Mammary epithelial cell (primary cell): ENCODE measurements around the gene CALML5.

ENCODE experiments used
- EZH2 ChIP-seq: IDR thresholded peaks from 2 replicates; pipeline ENCODE4 v1.6.1; 2012; ENCODE audit warnings: low read length, inconsistent platforms, borderline replicate concordance
- TF ChIP-seq, protein P1 (sequence below), 2 donors: IDR thresholded peaks in 1 of 2; conservative IDR thresholded peaks in 1 of 2; 2 replicates each; pipeline ENCODE4 v1.5.1; 2011 to 2012; ENCODE audit warnings: inconsistent platforms in 2 of 2, low read length in 2 of 2, mild to moderate bottlenecking in 2 of 2, control low read depth in 1 of 2, low read depth in 1 of 2; ENCODE audit not compliant: insufficient read depth in 1 of 2; ENCODE audit errors: extremely low read depth in 1 of 2

DNA sequence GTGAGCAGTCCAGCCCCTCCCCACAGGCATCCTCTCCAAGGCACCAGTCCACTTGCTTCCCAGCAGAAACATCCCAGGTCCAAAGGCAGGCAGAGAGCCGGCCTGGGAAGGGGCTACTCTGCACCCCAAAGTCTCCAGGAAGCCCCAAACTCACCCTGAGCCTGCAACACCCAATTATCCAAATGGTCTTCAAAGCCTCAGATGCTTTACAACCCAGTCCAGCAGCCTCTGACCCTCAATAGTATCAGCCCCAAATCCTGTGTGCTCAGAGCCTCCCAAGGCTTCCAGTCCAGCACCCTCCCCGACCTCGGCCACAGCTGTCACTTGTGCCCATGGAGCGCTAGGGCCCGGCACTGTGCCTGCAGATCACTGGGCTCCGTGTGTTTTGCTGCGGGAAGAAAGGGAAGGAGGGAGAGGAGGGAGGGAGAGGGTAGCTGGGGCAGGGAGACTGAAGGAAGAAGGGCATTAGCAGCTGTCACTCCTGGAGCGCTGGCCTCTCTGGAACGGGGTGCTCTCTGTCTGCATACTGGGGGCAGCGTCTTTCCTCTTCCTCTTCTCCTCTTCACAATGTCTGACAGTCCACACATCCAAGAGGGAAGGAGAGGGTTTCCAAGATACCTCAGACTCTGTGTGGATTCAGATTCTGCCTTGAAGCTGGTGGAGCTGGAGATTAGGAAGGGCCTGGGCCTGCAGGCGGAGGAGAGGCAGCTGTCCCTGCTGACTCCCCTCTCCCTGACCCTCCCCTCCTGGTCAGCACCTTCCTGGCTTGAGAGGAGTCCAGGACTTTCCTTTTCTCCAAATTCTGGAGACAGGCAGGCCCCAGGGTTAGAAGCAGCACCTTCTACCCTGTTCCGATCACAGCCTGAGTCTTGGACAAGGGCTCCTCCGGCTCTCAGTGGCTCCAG lies 13.2 kb downstream of the CALML5 start:
- TF ChIP-seq, protein P1, sequence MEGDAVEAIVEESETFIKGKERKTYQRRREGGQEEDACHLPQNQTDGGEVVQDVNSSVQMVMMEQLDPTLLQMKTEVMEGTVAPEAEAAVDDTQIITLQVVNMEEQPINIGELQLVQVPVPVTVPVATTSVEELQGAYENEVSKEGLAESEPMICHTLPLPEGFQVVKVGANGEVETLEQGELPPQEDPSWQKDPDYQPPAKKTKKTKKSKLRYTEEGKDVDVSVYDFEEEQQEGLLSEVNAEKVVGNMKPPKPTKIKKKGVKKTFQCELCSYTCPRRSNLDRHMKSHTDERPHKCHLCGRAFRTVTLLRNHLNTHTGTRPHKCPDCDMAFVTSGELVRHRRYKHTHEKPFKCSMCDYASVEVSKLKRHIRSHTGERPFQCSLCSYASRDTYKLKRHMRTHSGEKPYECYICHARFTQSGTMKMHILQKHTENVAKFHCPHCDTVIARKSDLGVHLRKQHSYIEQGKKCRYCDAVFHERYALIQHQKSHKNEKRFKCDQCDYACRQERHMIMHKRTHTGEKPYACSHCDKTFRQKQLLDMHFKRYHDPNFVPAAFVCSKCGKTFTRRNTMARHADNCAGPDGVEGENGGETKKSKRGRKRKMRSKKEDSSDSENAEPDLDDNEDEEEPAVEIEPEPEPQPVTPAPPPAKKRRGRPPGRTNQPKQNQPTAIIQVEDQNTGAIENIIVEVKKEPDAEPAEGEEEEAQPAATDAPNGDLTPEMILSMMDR (conservative IDR thresholded peaks at IDR 0.05 in 1 of 2, IDR thresholded peaks at IDR 0.05 in 1 of 2; ENCODE audit: extremely low read depth in 1 of 2, insufficient read depth in 1 of 2, low read depth in 1 of 2, low read length in 2 of 2), result no peak
- TF ChIP-seq EZH2, result no peak
